ENCODE data around the gene SYNGAP1.
A peak's percentile ranks its signal among the peaks of the same experiment; 100 is the strongest.
"Not testable (repeated sequence)": the region's sequence is repeated elsewhere in the genome, so short reads cannot be mapped to it uniquely, and the experiment has no call there.

SYNGAP1 gene

GRCh38 chr6:33419580-33420490 is at the start of gene SYNGAP1:
TSS of gene SYNGAP1 (plus strand) at chr6:33420065. CDS start at chr6:33420265, 200 bp downstream.
- no peak for DNase-seq

GRCh38 chr6:33371901-33372300 is 48.0 kb upstream of the SYNGAP1 start:
- not testable (repeated sequence) for DNase-seq

GRCh38 chr6:33372526-33373123 is 47.2 kb upstream of the SYNGAP1 start:
- no peak for DNase-seq

- DNase-seq = no peak
These were observed 45.6 kb upstream of the SYNGAP1 start for GRCh38 chr6:33373960-33374910.

GRCh38 chr6:33375143-33375671 is 44.7 kb upstream of the SYNGAP1 start:
- peak; percentile 66 for DNase-seq

GRCh38 chr6:33377171-33377570 is 42.7 kb upstream of the SYNGAP1 start:
- DNase-seq = no peak

GRCh38 chr6:33379184-33379583 is 40.7 kb upstream of the SYNGAP1 start:
- DNase-seq = not testable (repeated sequence)

GRCh38 chr6:33380272-33380981 is 39.4 kb upstream of the SYNGAP1 start:
- no peak for DNase-seq

GRCh38 chr6:33383427-33384185 is 36.3 kb upstream of the SYNGAP1 start:
- DNase-seq = no peak

GRCh38 chr6:33384581-33385020 is 35.3 kb upstream of the SYNGAP1 start:
- no peak for DNase-seq

GRCh38 chr6:33390173-33390572 is 29.7 kb upstream of the SYNGAP1 start:
- DNase-seq = no peak

- no peak for DNase-seq
These were observed 29.0 kb upstream of the SYNGAP1 start for GRCh38 chr6:33390767-33391277.

GRCh38 chr6:33391278-33391921 is 28.5 kb upstream of the SYNGAP1 start, which contains the start of gene KIFC1:
TSS of gene KIFC1 (plus strand) at chr6:33391823. CDS start at chr6:33391986, 163 bp downstream.
- peak; percentile 100 for DNase-seq

GRCh38 chr6:33391922-33392594 is 27.8 kb upstream of the SYNGAP1 start:
- DNase-seq = peak; percentile 49

- DNase-seq = no peak
These were observed 27.3 kb upstream of the SYNGAP1 start for GRCh38 chr6:33392595-33392948.

- no peak for DNase-seq
These were observed 26.9 kb upstream of the SYNGAP1 start for GRCh38 chr6:33392979-33393378.

GRCh38 chr6:33397541-33397940 is 22.3 kb upstream of the SYNGAP1 start:
- no peak for DNase-seq

GRCh38 chr6:33398601-33399000 is 21.3 kb upstream of the SYNGAP1 start:
- not testable (repeated sequence) for DNase-seq

- not testable (repeated sequence) for DNase-seq
These were observed 20.0 kb upstream of the SYNGAP1 start for GRCh38 chr6:33399881-33400280.

GRCh38 chr6:33404884-33405283 is 15.0 kb upstream of the SYNGAP1 start:
- DNase-seq = no peak
